Activated T-cell treated with anti-CD3 and anti-CD28 coated beads for 48 hours (primary cell): ENCODE data around the gene PRDM1.

Source experiments
- DNase-seq: peaks from one replicate; pipeline ENCODE4 v3.0.0-alpha.2; 2020; ENCODE audit warnings: low read depth

The PRDM1 gene

DNA sequence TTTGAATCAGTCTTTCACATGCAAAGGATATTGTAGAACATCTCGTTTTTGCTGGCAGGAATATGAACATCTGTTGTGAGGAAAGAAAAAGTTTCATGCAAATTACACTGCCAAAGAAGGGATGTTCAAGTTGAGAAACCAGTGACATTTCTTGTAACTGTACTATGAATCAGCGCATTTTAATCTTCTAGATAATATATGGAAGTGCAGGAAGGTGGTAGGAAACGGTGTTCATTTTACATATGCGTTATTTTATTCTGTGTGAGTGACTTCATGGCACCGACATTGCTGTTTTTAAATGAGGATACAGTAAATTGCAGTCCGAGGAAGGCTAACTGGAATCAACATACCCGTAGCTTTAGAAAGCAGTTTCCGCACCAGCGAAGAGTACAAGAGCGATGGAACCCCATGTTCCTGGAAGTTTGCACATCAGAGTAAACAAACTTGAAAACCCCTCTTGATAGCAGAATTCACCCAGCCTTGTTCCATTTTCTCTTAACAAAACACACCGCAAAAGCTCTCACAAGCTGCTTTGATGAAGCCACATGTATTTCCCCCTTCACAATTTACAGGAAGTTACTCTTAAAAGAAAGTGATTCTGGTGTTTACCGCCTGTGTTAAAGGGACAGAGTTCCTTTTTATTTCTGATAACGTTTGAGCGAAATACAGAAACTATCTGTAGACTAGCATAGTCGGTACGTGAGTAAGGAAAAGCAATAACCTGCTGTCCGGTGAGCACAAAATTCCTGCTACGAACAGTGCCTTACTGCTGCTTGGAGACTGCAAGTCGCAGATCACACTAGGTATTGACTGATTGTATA is 11.5 kb downstream of the PRDM1 start:
- no peak for DNase-seq

DNA sequence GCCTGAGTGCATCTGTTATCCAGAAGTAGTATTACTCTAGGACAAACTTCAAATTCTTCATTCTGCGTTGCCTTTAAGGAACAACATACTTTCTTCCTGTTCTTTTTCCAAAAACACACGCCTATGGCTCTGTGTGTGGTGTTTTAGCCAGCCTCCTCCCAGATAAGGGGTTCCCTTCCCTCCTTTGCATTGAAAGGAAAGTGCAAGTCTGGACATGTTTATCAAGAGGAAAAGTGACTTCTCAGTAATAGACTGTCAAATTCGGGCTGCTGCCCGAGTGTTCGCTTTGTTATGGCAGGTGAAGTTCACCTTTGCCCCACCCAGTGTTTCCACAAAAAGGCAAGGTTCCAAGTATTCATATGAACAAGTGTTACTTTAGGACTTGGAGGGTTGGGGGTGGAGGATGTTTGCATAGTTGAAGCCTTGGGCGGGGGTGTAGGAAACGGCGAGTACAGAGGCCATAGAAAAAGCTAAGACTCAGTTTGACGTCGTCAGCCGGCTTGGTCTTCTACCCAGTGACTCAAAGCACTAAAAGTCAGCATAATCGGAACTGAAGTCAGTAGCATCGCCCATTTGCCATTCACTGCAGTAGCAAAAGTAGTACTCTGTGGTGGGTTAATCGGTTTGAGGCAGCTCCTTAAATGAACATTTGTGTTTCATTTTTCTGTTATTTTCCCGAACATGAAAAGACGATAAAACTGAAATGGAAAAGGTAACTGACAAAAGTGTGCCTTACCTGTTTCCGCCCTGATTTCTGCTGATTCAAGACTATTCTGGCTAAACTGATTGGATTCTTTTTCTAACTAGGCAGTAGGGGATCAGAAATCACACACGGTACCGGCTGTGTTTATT is 12.5 kb downstream of the PRDM1 start:
- peak; percentile 72 for DNase-seq

GRCh38 chr6:106099235-106099537 is 13.1 kb downstream of the PRDM1 start:
- DNase-seq, result no peak

DNA sequence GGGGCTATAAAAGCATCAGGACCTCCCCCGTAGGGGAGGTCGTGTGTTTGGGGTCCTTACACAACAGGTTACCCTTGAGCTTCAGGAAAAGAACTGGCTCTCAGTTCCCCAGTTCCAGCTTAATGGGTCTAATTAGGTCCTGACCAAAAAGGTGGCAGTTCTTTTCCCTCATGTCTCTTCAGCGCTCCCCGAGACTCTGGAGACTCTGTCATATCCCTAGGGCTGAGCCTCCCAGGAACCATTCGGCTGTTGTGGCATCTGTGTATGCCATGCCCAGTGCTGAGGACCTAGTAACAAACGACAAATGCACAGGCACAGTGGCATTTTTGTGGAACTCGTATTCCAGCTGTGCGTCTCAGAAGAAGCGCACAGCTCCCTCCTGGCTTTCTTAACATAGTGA is 14.6 kb downstream of the PRDM1 start:
- DNase-seq, result no peak

DNA sequence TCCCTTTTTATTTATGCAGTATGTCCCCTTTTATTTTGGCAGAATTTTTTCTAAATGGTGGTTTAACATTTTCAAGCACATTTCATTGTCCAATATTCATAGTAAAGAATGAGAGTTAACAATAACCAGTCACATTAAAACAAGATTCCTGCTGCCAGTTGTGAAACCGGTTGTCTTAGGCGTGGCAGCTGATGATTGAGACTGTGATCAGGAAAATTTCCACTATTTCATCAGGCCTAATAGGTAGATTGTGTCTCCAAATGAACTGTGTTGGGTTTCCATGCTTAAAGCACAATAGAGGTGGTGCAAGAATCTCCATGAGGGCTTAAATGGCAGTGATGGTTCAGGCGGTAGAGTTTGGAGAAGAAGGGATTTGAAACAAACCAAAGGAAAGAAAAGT is 15.3 kb downstream of the PRDM1 start:
- DNase-seq, result no peak

DNA sequence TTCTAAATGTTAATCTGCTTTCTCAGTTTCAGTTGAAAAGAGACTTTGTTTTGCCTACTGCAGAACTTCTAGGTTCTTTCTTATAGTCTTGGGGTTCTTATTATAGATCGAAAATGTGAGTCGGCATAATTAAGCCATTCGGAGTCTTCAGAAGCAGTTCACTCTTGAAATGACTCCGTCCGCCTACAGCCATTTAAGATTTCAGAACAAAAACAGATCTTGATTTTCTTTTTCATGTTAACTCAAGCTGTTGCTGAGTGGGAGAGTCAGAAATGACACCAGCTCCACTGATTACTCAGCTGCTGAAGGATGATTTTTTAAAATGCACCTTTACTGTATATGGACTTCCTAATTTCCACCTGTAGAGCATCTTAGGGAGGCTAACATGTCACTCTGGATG is 15.9 kb downstream of the PRDM1 start:
- DNase-seq, result peak; percentile 50

GRCh38 chr6:106102967-106103727 is 17.0 kb downstream of the PRDM1 start:
- no peak for DNase-seq

- no peak for DNase-seq
Observed at GRCh38 chr6:106103728-106104109, 17.6 kb downstream of the PRDM1 start.

DNA sequence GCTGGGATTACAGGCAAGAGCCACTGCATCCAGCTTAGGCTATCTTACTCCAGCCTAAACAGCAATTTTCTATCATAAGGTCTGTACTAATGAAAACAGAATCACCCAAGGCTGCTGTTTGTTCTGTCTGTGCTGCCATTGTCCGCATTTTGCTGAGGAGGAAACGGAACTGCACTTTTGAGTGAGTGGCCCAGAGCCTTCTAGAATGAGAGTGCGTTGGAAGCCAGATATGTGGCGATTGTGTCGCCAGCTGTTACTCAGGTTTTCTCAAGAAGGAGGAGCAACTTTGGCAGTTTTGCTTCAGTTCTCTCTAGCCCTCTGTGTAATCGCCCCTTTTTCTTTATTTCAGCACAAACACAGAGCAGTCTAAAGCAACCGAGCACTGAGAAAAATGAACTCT is 18.3 kb downstream of the PRDM1 start:
- DNase-seq, result no peak

- DNase-seq, result no peak
Observed at GRCh38 chr6:106104941-106105340, 18.8 kb downstream of the PRDM1 start.

- DNase-seq, result no peak
Observed at GRCh38 chr6:106105493-106105892, 19.4 kb downstream of the PRDM1 start.

- DNase-seq, result no peak
Observed at GRCh38 chr6:106106276-106107042, 20.3 kb downstream of the PRDM1 start.

- no peak for DNase-seq
Observed at GRCh38 chr6:106107043-106107613, 21.0 kb downstream of the PRDM1 start.

DNA sequence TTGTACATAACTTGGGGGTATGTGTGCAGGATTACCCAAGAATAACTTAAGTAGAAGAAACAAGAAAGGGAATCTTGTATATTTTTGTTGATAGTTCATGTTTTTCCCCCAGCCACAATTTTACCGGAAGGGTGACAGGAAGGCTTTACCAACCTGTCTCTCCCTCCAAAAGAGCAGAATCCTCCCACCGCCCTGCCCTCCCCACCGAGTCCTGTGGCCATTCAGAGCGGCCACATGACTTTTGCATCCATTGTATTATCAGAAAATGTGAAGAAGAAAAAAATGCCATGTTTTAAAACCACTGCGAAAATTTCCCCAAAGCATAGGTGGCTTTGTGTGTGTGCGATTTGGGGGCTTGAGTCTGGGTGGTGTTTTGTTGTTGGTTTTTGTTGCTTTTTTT is 22.0 kb downstream of the PRDM1 start:
- DNase-seq, result no peak

DNA sequence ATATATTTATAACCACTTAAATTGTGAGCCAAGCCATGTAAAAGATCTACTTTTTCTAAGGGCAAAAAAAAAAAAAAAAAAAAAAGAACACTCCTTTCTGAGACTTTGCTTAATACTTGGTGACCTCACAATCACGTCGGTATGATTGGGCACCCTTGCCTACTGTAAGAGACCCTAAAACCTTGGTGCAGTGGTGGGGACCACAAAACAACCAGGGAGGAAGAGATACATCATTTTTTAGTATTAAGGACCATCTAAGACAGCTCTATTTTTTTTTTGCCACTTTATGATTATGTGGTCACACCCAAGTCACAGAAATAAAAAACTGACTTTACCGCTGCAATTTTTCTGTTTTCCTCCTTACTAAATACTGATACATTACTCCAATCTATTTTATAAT is 22.9 kb downstream of the PRDM1 start:
- DNase-seq, result no peak

- no peak for DNase-seq
Observed at GRCh38 chr6:106110164-106110826, 24.2 kb downstream of the PRDM1 start.

- no peak for DNase-seq
Observed at GRCh38 chr6:106112433-106112832, 26.3 kb downstream of the PRDM1 start.

GRCh38 chr6:106113256-106113959 is 27.3 kb downstream of the PRDM1 start:
- no peak for DNase-seq

GRCh38 chr6:106114492-106114891 is 28.4 kb downstream of the PRDM1 start:
- DNase-seq, result peak; percentile 75

DNA sequence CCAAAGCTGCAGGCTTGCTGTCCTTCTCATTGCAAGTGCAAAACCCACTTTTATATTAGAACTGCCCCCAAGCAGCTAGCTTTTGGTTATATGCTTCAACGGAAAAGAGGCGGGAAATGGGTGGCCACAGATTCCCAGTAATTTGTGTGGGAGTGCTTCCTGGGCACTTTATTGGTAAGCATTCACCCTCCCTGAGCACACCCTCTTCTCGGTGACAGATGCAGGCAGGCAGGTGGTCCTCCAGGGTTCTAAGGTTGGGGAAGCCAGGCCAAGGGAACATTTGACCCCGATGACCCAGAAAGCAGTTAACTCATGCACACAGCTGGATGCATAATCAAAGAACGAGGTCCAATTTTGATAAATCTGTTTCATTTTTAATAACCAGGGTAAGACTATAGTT is 29.1 kb downstream of the PRDM1 start:
- DNase-seq, result no peak
